GM21515 (cell line): ENCODE data around the gene CHFR.
"Not testable (repeated sequence)": the region's sequence is repeated elsewhere in the genome, so short reads cannot be mapped to it uniquely, and the experiment has no call there.

Experiments used
- ATAC-seq: cut with Tn5 transposase; IDR thresholded peaks from one replicate; pipeline ENCODE4 v1.9.1; 2021; ENCODE audit not compliant: unreplicated experiment

Gene CHFR

GRCh38 chr12:132881818-132882217 is 5.6 kb downstream of the CHFR start:
- no peak for ATAC-seq

DNA sequence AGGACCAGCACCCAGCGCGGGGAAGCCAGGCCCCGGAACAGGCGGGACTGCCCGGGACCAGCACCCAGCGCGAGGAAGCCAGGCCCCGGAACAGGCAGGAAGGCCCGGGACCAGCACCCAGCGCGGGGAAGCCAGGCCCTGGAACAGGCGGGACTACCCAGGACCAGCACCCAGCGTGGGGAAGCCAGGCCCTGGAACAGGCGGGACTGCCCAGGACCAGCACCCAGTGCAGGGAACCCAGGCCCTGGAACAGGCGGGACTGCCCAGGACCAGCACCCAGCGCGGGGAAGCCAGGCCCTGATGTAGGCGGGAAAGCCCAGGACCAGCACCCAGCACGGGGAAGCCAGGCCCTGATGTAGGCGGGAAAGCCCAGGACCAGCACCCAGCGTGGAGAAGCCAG is 12.8 kb downstream of the CHFR start:
- ATAC-seq: not testable (repeated sequence)

DNA sequence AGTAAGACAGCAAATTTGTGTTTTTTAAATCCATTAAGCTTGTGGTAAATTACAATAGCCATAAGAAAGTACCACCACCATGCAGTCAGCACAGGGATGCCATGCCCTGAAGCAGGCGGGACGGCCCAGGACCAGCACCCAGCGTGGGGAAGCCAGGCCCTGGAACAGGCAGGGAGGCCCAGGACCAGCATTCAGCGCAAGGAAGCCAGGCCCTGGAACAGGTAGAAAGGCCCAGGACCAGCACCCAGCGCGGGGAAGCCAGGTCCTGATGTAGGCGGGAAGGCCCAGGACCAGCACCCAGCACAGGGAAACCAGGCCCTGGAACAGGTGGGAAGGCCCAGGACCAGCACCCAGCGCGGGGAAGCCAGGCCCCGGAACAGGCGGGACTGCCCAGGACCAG is 13.2 kb downstream of the CHFR start:
- no peak for ATAC-seq

- ATAC-seq: no peak
These were observed 13.7 kb downstream of the CHFR start for GRCh38 chr12:132873724-132874123.

DNA sequence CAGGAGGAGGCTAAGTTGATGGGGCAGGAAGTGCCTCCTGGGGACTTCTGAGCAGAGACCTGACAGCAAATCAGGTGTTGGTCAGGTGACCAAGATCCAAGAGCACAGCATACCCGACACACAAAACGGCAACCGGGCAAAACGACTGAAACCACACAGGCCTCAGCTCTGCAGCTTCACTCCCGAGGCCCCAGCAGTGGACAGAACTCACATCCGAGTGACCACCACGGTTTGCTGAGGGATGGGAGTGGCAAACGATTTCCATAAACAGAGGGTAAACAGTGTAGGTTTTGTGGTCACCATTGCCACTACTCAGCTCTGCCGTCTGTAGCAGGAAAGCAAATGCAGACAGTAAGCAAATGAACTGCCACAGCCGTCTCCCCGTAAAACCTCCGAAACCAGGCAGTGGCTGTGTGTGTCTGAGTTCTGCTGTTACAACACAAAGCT is 14.4 kb downstream of the CHFR start:
- no peak for ATAC-seq

GRCh38 chr12:132872073-132872855 is 15.1 kb downstream of the CHFR start:
- ATAC-seq: no peak

DNA sequence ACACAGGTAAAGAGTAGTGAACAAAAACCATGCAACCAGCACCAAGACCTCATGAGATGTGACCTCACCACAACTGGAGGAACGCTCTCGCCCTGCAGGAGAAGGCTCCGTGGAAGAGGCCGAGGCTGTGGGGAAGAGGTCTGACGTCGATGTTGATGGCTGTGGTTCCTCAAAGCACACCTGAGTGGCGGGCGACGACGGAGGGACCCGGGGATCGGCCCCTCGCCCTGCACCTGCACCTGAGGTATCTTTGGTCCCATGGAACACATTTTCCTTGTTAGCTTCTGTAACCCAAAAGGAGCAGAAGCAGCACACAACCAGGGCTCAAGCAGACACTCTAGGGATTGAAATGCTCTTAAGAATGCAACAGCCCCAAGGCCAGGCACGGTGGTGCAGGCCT is 17.9 kb downstream of the CHFR start:
- no peak for ATAC-seq

DNA sequence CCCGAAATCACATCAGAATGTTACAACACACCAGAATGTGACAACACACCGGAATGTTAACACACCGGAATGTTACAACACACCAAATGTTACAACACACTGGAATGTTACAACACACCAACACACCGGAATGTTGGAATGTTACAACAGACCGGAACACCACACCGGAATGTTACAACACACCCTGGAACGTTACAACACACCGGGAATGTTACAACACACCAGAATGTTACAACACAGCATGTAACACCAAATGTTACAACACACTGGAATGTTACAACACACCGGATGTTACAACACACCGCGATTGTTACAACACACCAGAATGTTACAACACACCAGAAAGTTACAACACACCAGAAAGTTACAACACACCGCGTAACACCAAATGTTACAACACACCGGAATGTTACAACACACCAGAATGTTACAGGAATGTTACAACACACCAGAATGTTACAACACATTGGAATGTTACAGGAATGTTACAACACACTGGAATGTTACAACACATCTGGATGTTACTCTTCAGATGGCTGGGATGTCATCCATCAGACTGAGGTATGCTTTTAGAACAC is 21.1 kb downstream of the CHFR start:
- ATAC-seq: no peak

DNA sequence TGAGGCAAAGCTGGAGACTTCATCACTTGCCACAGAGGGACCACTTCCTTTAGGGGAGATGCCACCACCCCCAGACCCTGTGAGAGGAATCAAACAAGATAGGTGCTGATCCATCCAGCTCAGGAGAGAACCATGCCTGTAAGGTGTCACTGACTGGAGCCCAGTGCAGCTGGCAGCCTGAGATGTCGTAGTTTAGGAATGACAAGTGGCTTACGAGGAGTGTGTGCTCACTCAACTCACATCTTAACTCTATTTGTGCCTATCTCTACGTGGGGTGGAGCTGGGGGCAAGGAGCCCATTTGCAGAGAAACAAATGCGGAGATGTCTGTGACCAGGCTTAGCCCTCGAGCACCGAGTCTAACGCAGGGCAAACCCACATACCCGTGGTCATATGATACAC is 25.8 kb downstream of the CHFR start:
- ATAC-seq: no peak

DNA sequence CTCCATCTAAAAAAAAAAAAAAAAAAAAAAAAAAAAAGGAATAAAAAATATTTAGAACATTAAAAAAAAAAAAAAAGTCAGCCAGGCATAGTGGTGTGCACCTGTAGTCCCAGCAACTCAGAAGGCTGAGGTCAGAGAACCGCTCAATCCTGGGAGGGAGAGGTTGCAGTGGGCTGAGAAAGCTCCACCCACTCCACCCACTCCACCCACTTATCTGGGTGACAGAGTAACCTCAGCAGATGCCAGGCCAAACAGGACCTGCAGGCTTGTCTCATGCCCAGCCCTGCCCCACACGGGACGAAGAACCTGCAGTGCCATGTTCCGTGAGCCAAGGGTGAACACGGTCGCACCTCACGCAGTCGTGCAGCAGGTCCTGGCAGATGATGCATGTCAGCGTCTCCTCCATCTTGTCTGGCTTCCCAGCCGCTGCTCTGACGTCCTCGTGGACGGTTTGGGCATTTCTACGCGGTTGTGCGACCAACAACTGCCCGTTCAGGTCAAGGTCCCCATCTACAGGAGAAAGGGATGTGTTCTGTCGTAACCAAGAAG is 28.6 kb downstream of the CHFR start:
- ATAC-seq: no peak

DNA sequence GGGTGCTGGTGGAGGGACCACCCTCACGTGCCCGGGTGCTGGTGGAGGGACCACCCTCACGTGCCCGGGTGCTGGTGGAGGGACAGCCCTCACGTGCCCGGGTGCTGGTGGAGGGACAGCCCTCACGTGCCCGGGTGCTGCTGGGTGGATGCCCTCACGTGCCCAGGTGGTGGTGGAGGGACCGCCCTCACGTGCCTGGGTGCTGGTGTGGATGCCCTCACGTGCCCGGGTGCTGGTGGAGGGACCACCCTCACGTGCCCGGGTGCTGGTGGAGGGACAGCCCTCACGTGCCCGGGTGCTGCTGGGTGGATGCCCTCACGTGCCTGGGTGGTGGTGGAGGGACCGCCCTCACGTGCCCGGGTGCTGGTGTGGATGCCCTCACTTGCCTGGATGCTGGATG is 30.4 kb downstream of the CHFR start:
- ATAC-seq: not testable (repeated sequence)

- no peak for ATAC-seq
These were observed 30.8 kb downstream of the CHFR start for GRCh38 chr12:132856581-132856980.

DNA sequence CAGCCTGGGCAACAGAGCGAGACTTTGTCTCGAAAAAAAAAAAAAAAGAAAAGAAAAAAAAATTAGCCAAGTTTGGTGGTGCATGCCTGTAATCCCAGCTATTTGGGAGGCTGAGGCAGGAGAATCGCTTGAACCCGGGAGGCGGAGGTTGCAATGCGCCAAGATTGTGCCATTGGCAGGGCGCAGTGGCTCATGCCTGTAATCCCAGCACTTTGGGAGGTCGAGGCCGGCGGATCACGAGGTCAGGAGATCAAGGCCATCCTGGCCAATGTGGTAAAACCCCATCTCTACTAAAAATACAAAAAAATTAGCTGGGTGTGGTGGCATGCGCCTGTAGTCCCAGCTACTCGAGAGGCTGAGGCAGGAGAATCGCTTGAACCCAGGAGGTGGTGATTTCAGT is 32.2 kb downstream of the CHFR start:
- ATAC-seq: not testable (repeated sequence)

DNA sequence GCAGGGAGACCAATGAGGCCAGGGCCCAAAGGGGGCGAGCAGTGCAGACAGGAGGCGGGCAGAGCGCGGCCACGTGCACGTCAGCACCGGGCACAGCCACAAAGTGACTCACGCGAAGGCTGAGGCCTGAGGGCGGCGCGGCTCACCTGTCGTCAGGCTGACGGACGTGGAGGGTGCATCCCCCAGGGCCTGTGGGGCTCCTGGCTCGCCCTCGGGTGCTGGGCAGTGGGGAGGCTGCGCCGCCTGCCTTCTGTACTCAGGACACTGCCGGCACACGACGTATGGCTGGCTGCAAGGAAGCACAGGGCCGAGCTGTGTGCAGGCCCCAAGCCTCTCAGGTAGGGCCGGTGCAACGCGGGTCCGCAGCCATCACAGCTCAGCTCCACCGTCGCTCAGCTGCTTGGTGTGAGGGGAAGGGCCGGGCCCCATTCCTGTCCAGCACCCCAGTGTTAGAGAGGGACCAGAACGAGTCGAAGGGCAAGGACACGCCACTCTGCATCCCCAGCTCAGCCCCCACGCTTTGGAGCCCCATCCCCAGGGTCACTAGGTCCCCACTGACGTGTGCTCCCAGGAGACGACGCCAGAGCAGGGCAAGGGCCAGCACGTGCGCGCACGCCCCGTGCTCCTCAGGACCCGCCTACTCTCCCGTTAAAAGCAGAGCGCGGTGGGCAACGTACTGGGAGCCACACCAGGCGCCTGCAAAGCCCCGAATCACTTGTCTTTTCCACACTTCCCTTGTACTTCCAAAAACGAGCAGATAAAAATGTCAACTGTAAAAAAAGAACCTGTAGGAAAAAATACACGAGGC is 33.9 kb downstream of the CHFR start:
- no peak for ATAC-seq

DNA sequence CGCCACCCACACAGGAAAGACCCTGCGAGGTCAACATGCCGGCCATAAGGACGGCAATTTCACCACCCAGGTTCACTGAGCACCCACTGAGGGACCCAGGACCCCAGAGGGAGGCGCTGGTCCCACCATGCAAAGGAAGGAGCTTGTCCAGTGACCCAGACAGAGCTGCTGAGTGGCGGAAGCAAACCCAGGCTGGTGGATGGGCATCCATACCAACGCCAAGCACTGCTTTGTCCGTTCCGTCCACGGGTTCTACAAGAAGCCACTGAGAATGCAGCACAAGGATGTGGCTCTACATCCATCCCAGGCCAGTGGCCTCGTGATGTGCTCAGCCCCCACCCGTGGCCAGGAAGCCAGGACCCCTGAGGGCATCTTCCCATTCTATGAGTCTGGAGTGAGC is 34.9 kb downstream of the CHFR start:
- ATAC-seq: no peak

GRCh38 chr12:132851465-132851864 is 35.9 kb downstream of the CHFR start:
- no peak for ATAC-seq

DNA sequence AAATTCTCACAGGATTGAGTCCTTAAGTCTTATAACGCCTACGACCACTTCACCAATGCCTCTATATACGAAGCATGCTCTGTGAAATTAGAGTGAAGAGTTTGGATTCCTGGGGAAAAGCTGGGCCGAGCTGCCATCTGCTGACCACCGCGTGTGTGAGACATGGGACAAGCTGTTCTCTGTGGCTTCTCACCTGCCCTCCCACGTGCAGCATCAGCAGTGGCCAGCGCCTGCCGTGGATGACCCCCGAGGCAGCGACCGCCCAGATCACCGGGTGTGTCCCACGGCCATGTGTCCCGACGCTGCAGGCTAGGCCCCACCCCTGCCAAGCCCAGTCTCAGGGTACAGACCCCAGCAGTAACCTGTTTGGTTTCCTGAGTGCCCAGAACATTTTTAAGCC is 37.1 kb downstream of the CHFR start:
- no peak for ATAC-seq

GRCh38 chr12:132848521-132848920 is 38.9 kb downstream of the CHFR start:
- ATAC-seq: no peak

DNA sequence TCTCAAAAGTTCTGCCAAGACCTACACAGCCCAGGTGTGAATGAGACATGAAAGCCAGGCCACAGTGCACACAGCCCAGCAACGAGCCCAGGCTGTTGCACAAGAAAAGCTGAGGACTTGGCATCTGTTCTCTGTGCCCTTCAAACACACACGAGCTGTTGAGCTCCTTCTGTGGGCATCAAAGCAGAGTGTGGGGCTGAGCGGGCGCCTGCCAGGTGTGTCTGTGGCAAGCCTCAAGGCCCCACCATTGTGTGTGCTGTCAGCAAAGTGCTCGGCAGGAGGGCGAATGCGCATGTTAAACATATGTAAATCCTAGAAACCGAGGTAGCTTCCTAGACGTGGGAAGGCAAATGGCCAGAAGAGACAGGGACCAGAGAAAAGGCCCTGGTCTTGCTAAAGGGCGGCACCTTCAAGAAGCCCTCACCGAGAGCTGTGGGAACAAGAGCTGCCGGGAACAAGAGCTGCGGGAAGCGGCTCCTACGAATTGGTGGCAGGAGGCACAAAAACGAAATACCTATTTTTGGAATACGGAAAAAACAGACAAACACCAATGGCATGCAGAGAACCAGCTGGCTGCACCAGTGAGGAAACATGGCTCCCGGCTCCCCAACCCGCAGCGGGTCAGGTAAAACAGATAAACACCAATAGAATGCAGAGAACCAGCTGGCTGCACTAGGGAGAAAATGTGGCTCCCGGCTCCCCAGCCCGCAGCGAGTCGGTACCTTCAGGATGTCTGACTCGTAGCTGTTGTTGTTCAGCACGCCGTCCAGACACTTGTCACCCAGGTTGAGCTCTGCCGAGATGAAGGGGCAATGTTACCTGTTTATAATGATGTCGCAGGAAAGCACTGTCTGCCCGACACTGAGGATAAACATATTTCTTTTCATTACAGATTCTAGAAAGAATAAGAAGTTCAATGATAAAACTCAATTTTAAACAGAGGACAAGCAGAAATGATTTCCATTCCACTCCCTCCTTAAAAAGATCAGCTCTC is 39.7 kb downstream of the CHFR start:
- ATAC-seq: no peak

- not testable (repeated sequence) for ATAC-seq
These were observed 42.7 kb downstream of the CHFR start for GRCh38 chr12:132844681-132845080.
